WTC11 (cell line): Measurements from ENCODE around the gene SBNO2. TPM values are rescaled to one million over a fixed set of nuclear protein-coding genes. Genes with fewer than 3 reads are reported as not detected.

Experiments
- ATAC-seq: fragments of 200-7000 bp; cut with Tn5 transposase; 2 replicates; pipeline ENCODE4 v1.10.0; 2021; ENCODE audit warnings: mild to moderate bottlenecking, moderate library complexity
- CTCF ChIA-PET: fragments of 300-600 bp; sonication (Branson Sonifier 250); formaldehyde crosslinking; loops from one replicate; lab custom pipeline; 2021; ENCODE audit warnings: antibody characterized with exemption; lab: Charles Lee
- POLR2A ChIA-PET: fragments of 350-600 bp; sonication (Branson Sonifier 250); formaldehyde crosslinking; loops from one replicate; lab custom pipeline; 2021; ENCODE audit warnings: antibody characterized with exemption; lab: Charles Lee
- DNase-seq: peaks from one replicate; pipeline ENCODE4 v3.0.0; 2021; ENCODE audit warnings: low spot score
- H3K27ac Mint-ChIP-seq: 2 replicates; pipeline ENCODE4 v1.8.0; 2021; ENCODE audit warnings: mixed read lengths
- H3K27me3 Mint-ChIP-seq: 2 replicates; pipeline ENCODE4 v1.8.0; 2021; ENCODE audit warnings: low read depth, mild to moderate bottlenecking, moderate library complexity, mixed read lengths
- H3K36me3 Mint-ChIP-seq: 2 replicates; pipeline ENCODE4 v1.8.0; 2021; ENCODE audit warnings: mixed read lengths
- H3K4me1 Mint-ChIP-seq: 2 replicates; pipeline ENCODE4 v1.8.0; 2022; ENCODE audit warnings: mixed read lengths
- H3K4me3 Mint-ChIP-seq: 2 replicates; pipeline ENCODE4 v1.8.0; 2021; ENCODE audit warnings: mild to moderate bottlenecking, moderate library complexity, mixed read lengths
- H3K9me3 Mint-ChIP-seq: 2 replicates; pipeline ENCODE4 v1.8.0; 2021; ENCODE audit warnings: mixed read lengths
- AFF4 ChIP-seq: sonication (generic); formaldehyde crosslinking; IDR thresholded peaks from 2 replicates; pipeline ENCODE4 v1.8.1; 2023; ENCODE audit warnings: mild to moderate bottlenecking, missing genetic modification reagents, borderline replicate concordance
- ATF6 ChIP-seq: sonication (generic); formaldehyde crosslinking; IDR thresholded peaks from 2 replicates; pipeline ENCODE4 v1.8.1; 2023; ENCODE audit warnings: mild to moderate bottlenecking, missing genetic modification reagents
- KAT7 ChIP-seq: sonication (generic); formaldehyde crosslinking; IDR thresholded peaks from 2 replicates; pipeline ENCODE4 v1.8.1; 2023; ENCODE audit warnings: missing genetic modification reagents, mild to moderate bottlenecking, borderline replicate concordance
- MAX ChIP-seq: sonication (generic); formaldehyde crosslinking; IDR thresholded peaks from 2 replicates; pipeline ENCODE4 v1.8.0; 2022; ENCODE audit warnings: mild to moderate bottlenecking, missing genetic modification reagents
- NR1H2 ChIP-seq: sonication (generic); formaldehyde crosslinking; IDR thresholded peaks from 2 replicates; pipeline ENCODE4 v1.9.0; 2021; ENCODE audit warnings: mild to moderate bottlenecking, moderate library complexity, missing genetic modification reagents
- PRDM15 ChIP-seq: sonication (generic); formaldehyde crosslinking; IDR thresholded peaks from 2 replicates; pipeline ENCODE4 v1.8.0; 2022; ENCODE audit warnings: missing genetic modification reagents
- RELA ChIP-seq: sonication (generic); formaldehyde crosslinking; IDR thresholded peaks from 2 replicates; pipeline ENCODE4 v1.8.1; 2022; ENCODE audit warnings: missing genetic modification reagents, mild to moderate bottlenecking, borderline replicate concordance
- SOX15 ChIP-seq: fragments of 250-450 bp; sonication (Bioruptor Pico); IDR thresholded peaks from 2 replicates; pipeline ENCODE4 v1.9.0; 2021; ENCODE audit warnings: mild to moderate bottlenecking
- TCF7 ChIP-seq: sonication (generic); formaldehyde crosslinking; IDR thresholded peaks from 2 replicates; pipeline ENCODE4 v1.8.0; 2022; ENCODE audit warnings: mild to moderate bottlenecking, low read depth, missing genetic modification reagents, moderate library complexity
- ZBTB43 ChIP-seq: sonication (generic); formaldehyde crosslinking; IDR thresholded peaks from 2 replicates; pipeline ENCODE4 v1.8.1; 2023; ENCODE audit warnings: mild to moderate bottlenecking, missing genetic modification reagents
- ZMAT4 ChIP-seq: fragments of 250-450 bp; sonication (Bioruptor Pico); IDR thresholded peaks from 2 replicates; pipeline ENCODE4 v1.9.0; 2021; ENCODE audit warnings: mild to moderate bottlenecking
- ZNF232 ChIP-seq: sonication (generic); formaldehyde crosslinking; IDR thresholded peaks from 2 replicates; pipeline ENCODE4 v1.8.0; 2022; ENCODE audit warnings: mild to moderate bottlenecking, missing genetic modification reagents
- ZNF416 ChIP-seq: fragments of 250-450 bp; sonication (Bioruptor Pico); IDR thresholded peaks from 2 replicates; pipeline ENCODE4 v1.9.0; 2021; ENCODE audit warnings: mild to moderate bottlenecking, inconsistent platforms
- ZNF423 ChIP-seq: fragments of 250-450 bp; sonication (Bioruptor Pico); IDR thresholded peaks from 2 replicates; pipeline ENCODE4 v2.1.2; 2022; ENCODE audit warnings: mild to moderate bottlenecking, moderate library complexity
- total RNA-seq: library from RNA; stranded (reverse); gene quantifications from 3 replicates; pipeline ENCODE4 v1.2.3, GENCODE V29; 2021

SBNO2 gene
- total RNA-seq, 1 experiment from 2014 or later, result 57.3 TPM

- no peak for TF ChIP-seq PRDM15 (CRISPR knock-in tag)
- TF ChIP-seq SOX15 (CRISPR knock-in tag), result no peak
- no peak for TF ChIP-seq AFF4 (CRISPR knock-in tag)
- no peak for TF ChIP-seq RELA (CRISPR knock-in tag)
- no peak for TF ChIP-seq ATF6 (CRISPR knock-in tag)
- TF ChIP-seq ZBTB43 (CRISPR knock-in tag), result no peak
- TF ChIP-seq ZNF232 (CRISPR knock-in tag), result no peak
- TF ChIP-seq TCF7 (CRISPR knock-in tag), result no peak
Observed at GRCh38 chr19:1153891-1154730, 20.0 kb downstream of the SBNO2 start (continued).

- Mint-ChIP-seq H3K9me3 (no peaks in the 10 kb centered on the region), H3K27me3 (no peaks in the 10 kb centered on the region), H3K27ac (0 out of 2 replicates have a peak overlapping the region, but pooled peaks have one; percentile 49), H3K4me1 (peaks cover 3% of the 10 kb centered on the region; the same call in 1 of the 2 replicates), H3K36me3 (peaks cover 12% of the 10 kb centered on the region)
- no peak for DNase-seq
- ChIA-PET CTCF (interaction anchor here (1.0 to 2.2 kb wide), 2 partner anchors 39 to 61 kb away, joined by 4 to 6 read pairs; no protein-coding TSS in a partner anchor), POLR2A (interaction anchor here (0.6 kb wide), 1 partner anchor 55 kb away, joined by 3 read pairs; no protein-coding TSS in a partner anchor)
- TF ChIP-seq MAX (CRISPR knock-in tag), result no peak
- TF ChIP-seq ZNF416 (CRISPR knock-in tag), result no peak
- no peak for TF ChIP-seq AFF4 (CRISPR knock-in tag)
- no peak for TF ChIP-seq ZMAT4 (CRISPR knock-in tag)
- TF ChIP-seq ZNF423 (CRISPR knock-in tag), result no peak
- TF ChIP-seq NR1H2 (CRISPR knock-in tag), result no peak
- no peak for TF ChIP-seq KAT7 (CRISPR knock-in tag)
- TF ChIP-seq, all 79 proteins: peak for 0
- H3K4me3 Mint-ChIP-seq, result no peak overlapping the region
- no peak for ATAC-seq
Observed at GRCh38 chr19:1151917-1152587, 22.0 kb downstream of the SBNO2 start.
